SW 1271 (cell line): ENCODE results near the gene ACSL5.
"Not testable (repeated sequence)": the region's sequence is repeated elsewhere in the genome, so short reads cannot be mapped to it uniquely, and the experiment has no call there.

Experiments used
- DNase-seq, 2 experiments: peaks; one replicate each; lab custom pipeline; 2025; lab: John Stamatoyannopoulos, UW

Gene ACSL5

GRCh38 chr10:112409755-112410154 is 35.8 kb downstream of the ACSL5 start:
- DNase-seq, result no peak

DNA sequence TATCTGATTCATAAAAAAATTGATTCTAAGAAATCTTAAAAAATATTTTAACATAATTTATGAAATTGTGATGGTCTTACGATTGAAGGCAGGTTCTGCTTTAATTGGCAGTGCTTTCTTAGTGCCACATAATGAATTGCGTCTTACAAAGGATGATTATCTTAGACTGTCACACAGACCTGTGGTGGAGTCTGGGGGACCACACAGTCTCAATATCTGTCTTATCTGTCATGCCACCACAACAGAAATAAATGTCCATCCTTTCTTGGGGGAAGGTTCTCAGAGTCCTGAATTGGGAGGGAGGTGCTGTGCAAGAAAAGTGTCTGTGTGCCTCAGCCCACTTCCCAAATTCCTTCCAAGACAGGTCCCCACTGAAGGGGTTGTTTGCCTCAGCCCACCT is 38.8 kb downstream of the ACSL5 start:
- no peak for DNase-seq

GRCh38 chr10:112421731-112422130 is 47.8 kb downstream of the ACSL5 start:
- DNase-seq, result no peak

DNA sequence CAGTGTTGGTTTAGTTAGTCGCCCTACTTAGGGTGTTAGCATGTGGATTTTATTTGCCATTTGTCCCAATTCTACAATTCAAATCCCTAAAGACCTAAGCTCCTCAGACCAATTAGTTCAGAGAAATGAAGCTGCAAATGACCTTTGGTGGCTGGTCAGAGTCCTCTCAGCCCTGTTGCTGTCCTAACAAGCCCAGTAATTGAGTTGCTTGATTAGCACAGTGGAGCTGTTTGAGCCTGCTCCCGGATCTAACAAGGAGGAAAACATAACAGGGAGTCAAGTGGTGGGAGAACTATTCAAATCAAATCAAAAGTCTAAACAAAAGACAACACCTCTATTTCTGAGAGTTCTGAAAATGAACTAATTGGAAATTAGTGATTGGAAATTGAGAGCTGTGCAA is 50.7 kb downstream of the ACSL5 start:
- DNase-seq, result no peak

GRCh38 chr10:112426111-112426510 is 52.2 kb downstream of the ACSL5 start:
- no peak for DNase-seq

- DNase-seq, result no peak
Observed at GRCh38 chr10:112429147-112429546, 55.2 kb downstream of the ACSL5 start.

DNA sequence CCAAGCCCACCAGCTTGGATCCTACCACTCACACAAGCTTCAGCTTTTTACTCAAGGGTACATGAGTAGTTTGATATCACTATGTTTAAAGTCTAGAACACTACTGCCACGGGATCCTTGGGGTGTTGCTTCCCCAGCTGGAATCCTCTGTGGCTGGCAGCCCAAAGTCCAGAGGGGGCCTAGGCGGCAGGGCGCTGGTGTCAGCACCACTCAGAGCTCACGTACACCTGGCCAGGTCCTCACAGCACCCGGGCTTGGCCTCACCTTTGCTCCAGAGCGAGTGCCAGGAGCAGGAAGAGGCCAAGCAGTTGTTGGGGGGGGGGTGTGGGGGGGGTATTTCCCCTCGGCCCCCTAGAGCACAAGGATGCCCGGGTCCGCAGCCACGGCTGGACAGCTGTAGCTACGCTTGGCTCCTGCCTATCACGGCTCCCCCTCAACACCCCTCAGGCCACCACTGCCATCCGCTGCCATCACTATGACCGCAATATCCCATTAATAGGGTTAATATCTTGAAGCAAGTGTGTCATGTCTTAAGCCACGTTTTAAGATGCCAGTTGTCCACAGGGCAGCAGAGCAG is 55.8 kb downstream of the ACSL5 start:
- DNase-seq, result no peak

- DNase-seq, result no peak
Observed at GRCh38 chr10:112433136-112433535, 59.2 kb downstream of the ACSL5 start.

- DNase-seq, result peak in 1 of 2 experiments; percentile 15
Observed at GRCh38 chr10:112434988-112435619, 61.2 kb downstream of the ACSL5 start.

DNA sequence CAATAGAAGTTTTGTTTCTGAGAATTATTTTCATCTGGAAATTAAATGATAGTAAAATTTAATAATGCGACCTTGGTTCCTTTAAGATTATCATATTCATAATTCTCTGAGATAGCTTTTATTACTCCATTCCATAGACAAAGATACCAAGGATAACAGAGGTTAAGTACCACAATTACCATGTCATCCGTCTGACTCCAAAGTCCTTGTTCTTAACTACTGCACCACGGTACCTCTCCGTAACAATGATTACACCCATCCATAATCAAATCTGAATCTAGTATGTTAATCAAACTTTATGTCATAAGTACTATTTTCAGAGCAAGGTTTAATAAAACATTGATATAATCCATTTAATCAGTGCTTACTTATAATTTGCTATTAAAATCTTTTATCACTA is 64.4 kb downstream of the ACSL5 start:
- DNase-seq, result no peak

DNA sequence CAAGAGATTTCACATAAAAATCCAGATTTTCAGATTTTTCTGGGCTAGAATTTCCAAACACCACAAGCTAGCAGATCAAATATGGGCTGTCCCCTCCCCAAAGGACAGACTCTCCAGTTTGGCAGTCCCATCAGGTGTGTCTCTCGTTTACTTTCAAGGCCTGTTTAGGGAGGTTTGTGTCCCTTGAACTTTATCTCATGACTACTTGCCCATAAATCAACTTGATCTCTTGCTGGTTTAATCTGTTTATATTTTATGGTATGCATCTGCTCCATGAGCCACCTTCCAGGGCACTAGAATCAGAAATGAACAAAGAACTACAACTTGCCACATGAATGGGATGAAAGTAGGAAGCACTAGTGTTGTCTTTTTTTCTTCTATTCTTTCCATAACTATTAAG is 67.6 kb downstream of the ACSL5 start:
- no peak for DNase-seq

- no peak for DNase-seq
Observed at GRCh38 chr10:112442063-112442462, 68.1 kb downstream of the ACSL5 start.

GRCh38 chr10:112446055-112446854 is 72.3 kb downstream of the ACSL5 start:
- no peak for DNase-seq

GRCh38 chr10:112446855-112447619 is 73.1 kb downstream of the ACSL5 start, which contains the start of the genes VTI1A and ZDHHC6:
TSS of gene VTI1A (plus strand) at chr10:112447215. CDS start at chr10:112447374, 159 bp downstream.
TSS of gene ZDHHC6 (minus strand) at chr10:112446914. CDS start at chr10:112445436, 1,478 bp downstream.
- DNase-seq, result peak; percentile 35 to 74

- DNase-seq, result no peak
Observed at GRCh38 chr10:112447620-112447928, 73.7 kb downstream of the ACSL5 start.

DNA sequence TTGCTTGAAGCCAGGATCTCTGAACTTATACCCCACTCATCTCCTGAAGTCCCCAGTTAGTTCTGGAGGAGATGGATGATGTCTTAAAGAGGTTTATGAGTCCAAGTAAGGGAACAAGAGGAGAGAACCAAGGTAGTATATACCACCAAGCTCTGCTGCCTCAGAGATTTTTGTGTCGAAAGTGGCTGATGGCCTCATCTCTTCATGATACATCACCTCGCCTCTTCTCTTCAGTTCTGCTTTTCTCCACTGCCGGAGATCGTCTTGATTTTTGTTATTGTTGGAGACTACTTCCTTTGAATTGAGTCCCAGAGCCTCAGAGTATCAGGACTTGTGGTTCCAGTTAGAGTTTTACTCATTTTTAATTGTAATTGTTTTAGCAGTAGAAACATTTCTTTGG is 75.0 kb downstream of the ACSL5 start:
- DNase-seq, result no peak

DNA sequence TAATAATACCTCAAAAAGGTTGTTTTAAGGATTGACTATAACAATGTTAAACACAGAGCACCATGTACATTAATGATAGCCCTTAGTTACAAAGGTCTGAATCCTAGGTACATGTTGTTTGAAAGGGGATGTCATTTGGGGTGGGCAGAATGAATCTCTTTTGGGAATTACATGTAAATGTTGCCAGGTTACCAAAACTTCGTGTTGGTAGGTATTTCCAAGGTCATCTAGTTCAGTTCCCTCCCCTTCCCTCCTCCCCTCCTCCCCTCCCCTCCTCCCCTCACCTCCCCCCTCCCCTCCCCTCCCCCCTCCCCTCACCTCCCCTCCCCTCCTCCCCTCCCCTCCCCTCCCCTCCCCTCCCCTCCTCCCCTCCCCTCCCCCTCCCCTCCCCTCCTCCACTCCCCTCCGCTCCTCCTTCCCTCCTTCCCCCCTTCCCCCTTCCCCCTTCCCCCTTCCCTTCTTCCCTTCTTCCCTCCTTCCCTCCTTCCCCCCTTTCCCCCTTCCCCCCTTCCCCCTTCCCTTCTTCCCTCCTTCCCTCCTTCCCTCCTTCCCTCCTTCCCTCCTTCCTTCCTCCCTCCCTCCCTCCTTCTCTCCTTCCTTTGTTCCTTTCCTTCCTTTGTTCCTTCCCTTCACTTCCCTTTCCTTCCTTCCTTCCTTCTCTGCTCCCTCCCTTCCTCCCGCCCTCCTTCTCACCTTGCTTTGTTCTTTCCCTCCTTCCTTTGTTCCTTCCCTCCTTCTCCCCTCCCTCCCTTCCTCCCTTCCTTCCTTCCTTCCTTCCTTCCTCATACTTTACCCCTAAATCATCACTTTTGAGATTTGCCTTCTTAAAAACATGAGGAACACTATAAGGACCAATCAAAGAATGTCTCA is 81.2 kb downstream of the ACSL5 start:
- DNase-seq, result no peak

- no peak for DNase-seq
Observed at GRCh38 chr10:112456533-112456932, 82.6 kb downstream of the ACSL5 start.

GRCh38 chr10:112460366-112460765 is 86.5 kb downstream of the ACSL5 start:
- no peak for DNase-seq

DNA sequence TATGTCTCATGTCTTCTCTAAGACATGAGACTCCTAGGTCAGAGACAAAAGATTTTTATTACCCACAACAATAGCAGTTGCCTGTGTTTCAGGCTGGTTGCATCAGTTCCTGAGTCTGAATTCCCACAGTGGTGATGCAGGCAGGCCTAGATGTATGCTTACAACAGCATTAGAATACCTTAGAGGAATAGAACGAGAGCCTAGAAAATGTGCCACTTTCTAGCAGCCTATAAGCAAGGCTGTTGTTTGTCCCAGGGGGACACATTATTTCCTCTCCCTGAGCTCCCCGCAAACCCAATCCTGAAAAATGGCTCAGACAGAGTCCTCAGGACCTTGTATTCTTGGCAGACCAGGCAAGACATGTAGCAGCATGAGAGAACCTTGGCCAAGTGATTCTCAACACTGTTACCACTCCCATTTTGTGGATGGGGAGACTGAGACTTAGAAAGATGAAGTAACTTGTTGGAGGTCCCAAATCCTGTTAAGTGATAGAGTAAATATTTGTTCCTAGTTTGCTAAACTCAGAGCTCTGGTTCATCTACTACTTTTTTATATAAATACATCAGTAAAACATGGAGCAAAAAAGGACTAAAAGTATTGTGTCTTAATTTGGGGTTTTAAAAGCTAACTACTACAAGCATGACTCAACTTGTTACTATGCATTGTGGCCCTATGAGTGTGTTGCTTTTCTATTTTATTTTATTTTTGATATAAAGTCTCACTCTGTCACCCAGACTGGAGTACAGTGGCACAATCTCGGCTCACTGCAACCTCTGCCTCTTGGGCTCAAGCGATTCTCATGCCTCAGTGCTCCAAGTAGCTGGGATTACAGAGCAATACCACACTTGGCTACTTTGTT is 87.3 kb downstream of the ACSL5 start:
- no peak for DNase-seq

DNA sequence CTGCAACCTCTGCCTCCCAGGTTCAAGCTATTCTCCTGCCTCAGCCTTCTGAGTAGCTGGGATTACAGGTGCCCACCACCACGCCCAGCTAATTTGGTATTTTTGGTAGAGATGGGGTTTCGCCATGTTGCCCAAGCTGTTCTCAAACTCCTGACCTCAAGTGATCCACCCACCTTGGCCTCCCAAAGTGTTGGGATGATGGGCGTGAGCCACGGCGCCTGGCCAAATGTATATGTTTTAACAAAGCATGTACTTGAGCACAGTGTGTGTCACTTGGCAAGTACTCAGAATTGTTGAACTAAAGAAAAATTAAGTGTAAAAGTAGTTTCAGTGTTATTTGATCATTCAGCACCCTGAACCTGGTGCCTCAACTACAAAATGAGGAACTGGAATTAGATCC is 90.2 kb downstream of the ACSL5 start:
- DNase-seq, result not testable (repeated sequence)
